HCT116 (cell line): ENCODE data around the gene AMOTL1. TPM values are rescaled to one million over a fixed set of nuclear protein-coding genes. Genes with fewer than 3 reads are reported as not detected.

Experiments
- ATAC-seq: fragments of 200-7000 bp; cut with Tn5 transposase; 2 replicates; pipeline ENCODE4 v1.9.1; 2020; ENCODE audit warnings: mild to moderate bottlenecking, moderate library complexity
- BruUV-seq: library from RNA; stranded (reverse); fragments of 400-500 nt; replicated peaks from 2 replicates; lab custom pipeline; 2021; lab: Mats Ljungman, UMichigan
- CTCF ChIA-PET: fragments of 300-600 bp; sonication (Branson Sonifier 250); formaldehyde crosslinking; loops from one replicate; lab custom pipeline; 2021; ENCODE audit warnings: antibody characterized with exemption; lab: Charles Lee
- POLR2A ChIA-PET: fragments of 300-600, 350-600 bp; sonication (Branson Sonifier 250); formaldehyde crosslinking; loops from one replicate; lab custom pipeline; 2021; ENCODE audit warnings: antibody characterized with exemption; lab: Charles Lee
- RAD21 ChIA-PET, 2 experiments: fragments of 300-600 bp; sonication (Branson Sonifier 250); formaldehyde crosslinking; loops; one replicate each; lab custom pipeline; 2023; ENCODE audit warnings: low total read pairs in 2 of 2; ENCODE audit not compliant: uncharacterized antibody in 2 of 2, unreplicated experiment in 2 of 2, low non-redundant PET in 1 of 2; lab: Charles Lee
- DNase-seq: peaks from one replicate; pipeline ENCODE4 v3.0.0-alpha.2; 2010; ENCODE audit warnings: low read depth, low spot score
- H2AFZ ChIP-seq: fragments of 200-600 bp; shearing (Covaris generic), sonication (generic); 2 replicates; pipeline ENCODE4 v1.6.1; 2017; ENCODE audit warnings: low read depth, mixed run types, mixed read lengths, antibody characterized with exemption, low read length; ENCODE audit not compliant: poor library complexity, severe bottlenecking
- H3K27ac ChIP-seq: 2 replicates; pipeline ENCODE4 v1.5.1; 2012; ENCODE audit warnings: low read depth, low read length
- H3K27me3 ChIP-seq: fragments of 200-600 bp; sonication (generic); 2 replicates; pipeline ENCODE4 v1.6.1; 2016; ENCODE audit warnings: mixed run types, low read length, mixed read lengths; ENCODE audit not compliant: insufficient read depth
- H3K36me3 ChIP-seq, 2 experiments: fragments of 200-500 bp in 1 of 2; fragments of 200-600 bp in 1 of 2; sonication (Bioruptor generic) in 1 of 2; sonication (generic) in 1 of 2; 2 replicates each; pipeline versions ENCODE4 v1.5.1 to v1.6.1; 2014 to 2016; ENCODE audit warnings: low read length in 2 of 2, inconsistent platforms in 1 of 2, mixed read lengths in 1 of 2, mixed run types in 1 of 2; ENCODE audit not compliant: insufficient read depth in 2 of 2, control insufficient read depth in 1 of 2
- H3K4me1 ChIP-seq, 2 experiments: fragments of 200-600 bp in 1 of 2; sonication (generic) in 1 of 2; 2 replicates each; pipeline versions ENCODE4 v1.5.1 to v1.6.1; 2012 to 2017; ENCODE audit warnings: low read length in 2 of 2, inconsistent platforms in 1 of 2, mild to moderate bottlenecking in 1 of 2, mixed read lengths in 1 of 2, mixed run types in 1 of 2, moderate library complexity in 1 of 2; ENCODE audit not compliant: insufficient read depth in 2 of 2, control insufficient read depth in 1 of 2
- H3K4me2 ChIP-seq: fragments of 200-600 bp; sonication (generic); 2 replicates; pipeline ENCODE4 v1.6.1; 2017; ENCODE audit warnings: mixed run types, low read length, mixed read lengths
- H3K4me3 ChIP-seq, 2 experiments: fragments of 200-600 bp in 1 of 2; sonication (generic) in 1 of 2; replicated peaks in 1 of 2; 2 replicates each; pipeline ENCODE4 v1.5.1; 2011 to 2016; ENCODE audit warnings: low read length in 2 of 2, control low read depth in 1 of 2, low read depth in 1 of 2, mild to moderate bottlenecking in 1 of 2, mixed read lengths in 1 of 2, mixed run types in 1 of 2
- H3K79me2 ChIP-seq: fragments of 200-600 bp; sonication (generic); 2 replicates; pipeline ENCODE4 v1.6.1; 2017; ENCODE audit warnings: mild to moderate bottlenecking, mixed run types, low read length, moderate library complexity, mixed read lengths; ENCODE audit not compliant: insufficient read depth
- H3K9ac ChIP-seq: fragments of 200-600 bp; sonication (generic); 2 replicates; pipeline ENCODE4 v1.6.1; 2016; ENCODE audit warnings: low read length, mixed read lengths
- H3K9me2 ChIP-seq: fragments of 200-600 bp; sonication (generic), shearing (Covaris generic); 2 replicates; pipeline ENCODE4 v1.6.1; 2017; ENCODE audit warnings: mixed run types, mild to moderate bottlenecking, moderate library complexity; ENCODE audit not compliant: insufficient read depth
- H3K9me3 ChIP-seq, 2 experiments: fragments of 200-500 bp in 1 of 2; fragments of 200-600 bp in 1 of 2; sonication (Bioruptor generic) in 1 of 2; sonication (generic) in 1 of 2; 2 replicates each; pipeline ENCODE4 v1.6.1; 2014 to 2017; ENCODE audit warnings: low read length in 2 of 2, mixed read lengths in 2 of 2, inconsistent platforms in 1 of 2, low read depth in 1 of 2, mild to moderate bottlenecking in 1 of 2, mixed run types in 1 of 2, moderate library complexity in 1 of 2; ENCODE audit not compliant: control insufficient read depth in 1 of 2, insufficient read depth in 1 of 2
- H4K20me1 ChIP-seq: fragments of 200-600 bp; sonication (generic), shearing (Covaris generic); 2 replicates; pipeline ENCODE4 v1.6.1; 2017; ENCODE audit warnings: mixed run types, mild to moderate bottlenecking, moderate library complexity; ENCODE audit not compliant: insufficient read depth
- FOSL1 ChIP-seq: IDR thresholded peaks from 2 replicates; pipeline ENCODE4 v1.6.1; 2012; ENCODE audit warnings: low read depth
- POLR2AphosphoS5 ChIP-seq: IDR thresholded peaks from 2 replicates; pipeline ENCODE4 v1.6.1; 2011; ENCODE audit warnings: mild to moderate bottlenecking, low read depth, low read length, moderate library complexity
- RAD21 ChIP-seq: IDR thresholded peaks from 2 replicates; pipeline ENCODE4 v1.6.1; 2012; ENCODE audit warnings: low read depth, mild to moderate bottlenecking
- REST ChIP-seq: IDR thresholded peaks from 2 replicates; pipeline ENCODE4 v1.6.1; 2012; ENCODE audit warnings: low read depth
- SRF ChIP-seq: IDR thresholded peaks from 2 replicates; pipeline ENCODE4 v1.6.1; 2012; ENCODE audit warnings: low read depth
- intact Hi-C: fragments of 100-400 bp; cut with micrococcal nuclease; formaldehyde crosslinking; loops from 2 replicates; pipeline ENCODE4 v1.10.0; 2022
- total RNA-seq: library from RNA; stranded (reverse); gene quantifications from one replicate; pipeline ENCODE4 v1.2.1, GENCODE V29; 2021; ENCODE audit not compliant: unreplicated experiment

The AMOTL1 gene
- total RNA-seq, 1 experiment from 2014 or later, result 27.6 TPM

- POLR2A ChIA-PET, result no interaction called here
- Histone ChIP-seq H3K4me3 (no peak overlapping the region), H3K9ac (no peak overlapping the region), H2AFZ (no peak overlapping the region), H3K27ac (no peak overlapping the region), H3K4me1 (peaks cover 10 to 42% of the 10 kb centered on the region in 2 experiments), H3K4me2 (no peak overlapping the region), H3K36me3 (no peaks in the 10 kb centered on the region), H4K20me1 (no peaks in the 10 kb centered on the region), H3K27me3 (no peaks in the 10 kb centered on the region), H3K79me2 (no peaks in the 10 kb centered on the region), H3K9me3 (no peaks in the 10 kb centered on the region), H3K9me2 (no peaks in the 10 kb centered on the region)
- DNase-seq (no peak), ATAC-seq (no peak)
- no peak for TF ChIP-seq POLR2AphosphoS5
- no peak for TF ChIP-seq RAD21
- no peak for TF ChIP-seq FOSL1
- RAD21 ChIA-PET, result no interaction called here
- no TSS peak for BruUV-seq
- intact Hi-C loops, result no loop called here
- CTCF ChIA-PET, result interaction anchor here (3.3 kb wide), 1 partner anchor 119 kb away, joined by 15 read pairs; no protein-coding TSS in a partner anchor
Observed at GRCh38 chr11:94742665-94743064, 25.5 kb upstream of the AMOTL1 start.

DNA sequence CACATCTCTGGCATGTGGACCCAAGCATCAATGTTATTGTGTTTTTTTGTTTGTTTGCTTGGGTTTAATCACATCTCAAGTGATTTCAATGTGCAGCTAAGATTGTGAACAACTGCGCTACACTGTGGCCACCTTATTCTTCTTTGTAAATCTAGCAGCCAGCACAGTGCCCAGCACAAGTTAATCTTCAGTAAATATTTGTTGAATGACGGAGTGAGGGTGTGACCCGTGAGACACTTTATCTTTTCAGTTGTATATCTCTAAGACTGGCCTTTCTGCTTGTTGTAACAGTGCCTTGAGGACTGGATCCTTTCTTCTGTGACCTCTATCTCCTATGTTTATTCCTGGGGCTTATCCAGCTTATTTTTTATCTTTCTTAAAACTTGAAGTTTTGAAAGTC is 21.4 kb upstream of the AMOTL1 start:
- Histone ChIP-seq H3K27me3 (no peaks in the 10 kb centered on the region), H4K20me1 (no peaks in the 10 kb centered on the region), H3K36me3 (no peaks in the 10 kb centered on the region), H3K79me2 (no peaks in the 10 kb centered on the region), H2AFZ (no peak overlapping the region), H3K9me2 (no peaks in the 10 kb centered on the region), H3K4me1 (peaks cover 0 to 27% of the 10 kb centered on the region in 2 experiments; a peak in 1 of 4 replicates), H3K4me2 (peak overlapping the region; percentile 30; the same call in 1 of the 2 replicates), H3K9ac (no peak overlapping the region), H3K9me3 (no peaks in the 10 kb centered on the region), H3K4me3 (no peak overlapping the region), H3K27ac (no peak overlapping the region)
- intact Hi-C loops, result no loop called here
- ChIA-PET RAD21 (no interaction called here), POLR2A (no interaction called here), CTCF (interaction anchor here (0.9 kb wide), 1 partner anchor 12 kb away, joined by 3 read pairs; no protein-coding TSS in a partner anchor)
- no TSS peak for BruUV-seq
- ATAC-seq (no peak), DNase-seq (no peak)
- TF ChIP-seq SRF (no peak), REST (no peak)
- TF ChIP-seq, all 23 proteins: peak for 0
